GM18867 (cell line): ENCODE measurements around the gene FBLN5.
"Not testable (repeated sequence)": the region's sequence is repeated elsewhere in the genome, so short reads cannot be mapped to it uniquely, and the experiment has no call there.

Experiments
- ATAC-seq: cut with Tn5 transposase; IDR thresholded peaks from one replicate; pipeline ENCODE4 v1.9.1; 2021; ENCODE audit warnings: mild to moderate bottlenecking, moderate library complexity; ENCODE audit not compliant: unreplicated experiment

FBLN5 gene

GRCh38 chr14:91911474-91912032 is 35.9 kb downstream of the FBLN5 start:
- ATAC-seq = no peak

- no peak for ATAC-seq
Measured at GRCh38 chr14:91910196-91910595, 37.3 kb downstream of the FBLN5 start.

- ATAC-seq = no peak
Measured at GRCh38 chr14:91906374-91906773, 41.1 kb downstream of the FBLN5 start.

- no peak for ATAC-seq
Measured at GRCh38 chr14:91904956-91905645, 42.4 kb downstream of the FBLN5 start.

- no peak for ATAC-seq
Measured at GRCh38 chr14:91904483-91904882, 43.0 kb downstream of the FBLN5 start.

- no peak for ATAC-seq
Measured at GRCh38 chr14:91903070-91903469, 44.4 kb downstream of the FBLN5 start.

GRCh38 chr14:91902336-91902735 is 45.2 kb downstream of the FBLN5 start:
- ATAC-seq = no peak

GRCh38 chr14:91901449-91902226 is 45.9 kb downstream of the FBLN5 start:
- no peak for ATAC-seq

GRCh38 chr14:91899806-91900205 is 47.7 kb downstream of the FBLN5 start:
- ATAC-seq = no peak

- ATAC-seq = no peak
Measured at GRCh38 chr14:91899213-91899612, 48.3 kb downstream of the FBLN5 start.

- ATAC-seq = no peak
Measured at GRCh38 chr14:91898372-91898771, 49.1 kb downstream of the FBLN5 start.

GRCh38 chr14:91897716-91898115 is 49.8 kb downstream of the FBLN5 start:
- ATAC-seq = not testable (repeated sequence)

- ATAC-seq = no peak
Measured at GRCh38 chr14:91897106-91897701, 50.3 kb downstream of the FBLN5 start.

- ATAC-seq = no peak
Measured at GRCh38 chr14:91896419-91896818, 51.1 kb downstream of the FBLN5 start.

GRCh38 chr14:91893669-91894068 is 53.8 kb downstream of the FBLN5 start:
- no peak for ATAC-seq

- no peak for ATAC-seq
Measured at GRCh38 chr14:91893007-91893406, 54.5 kb downstream of the FBLN5 start.

- ATAC-seq = no peak
Measured at GRCh38 chr14:91891721-91892220, 55.7 kb downstream of the FBLN5 start.

GRCh38 chr14:91891101-91891500 is 56.4 kb downstream of the FBLN5 start:
- no peak for ATAC-seq

- no peak for ATAC-seq
Measured at GRCh38 chr14:91890291-91890749, 57.2 kb downstream of the FBLN5 start.

- ATAC-seq = no peak
Measured at GRCh38 chr14:91889477-91890211, 57.9 kb downstream of the FBLN5 start.
